H1 (cell line): Measurements from ENCODE around the gene COMP. TPM values are rescaled to one million over a fixed set of nuclear protein-coding genes. Genes with fewer than 3 reads are reported as not detected.

Source experiments
- CTCF ChIA-PET: fragments of 300-600 bp; sonication (Branson Sonifier 250); formaldehyde crosslinking; loops from one replicate; lab custom pipeline; 2021; ENCODE audit not compliant: partially characterized antibody; lab: Charles Lee
- POLR2A ChIA-PET: fragments of 300-600 bp; sonication (Branson Sonifier 250); formaldehyde crosslinking; loops from one replicate; lab custom pipeline; 2021; ENCODE audit warnings: inconsistent platforms; ENCODE audit not compliant: partially characterized antibody; lab: Charles Lee
- DNase-seq, 2 experiments: peaks; one replicate each; pipeline versions ENCODE4 v3.0.0 to v3.0.0-alpha.2; 2010 to 2022; ENCODE audit warnings: low spot score in 2 of 2, low read depth in 1 of 2, mixed read lengths in 1 of 2
- FAIRE-seq: peaks from 2 replicates; lab custom pipeline; 2011; peaks lifted over from hg19 to GRCh38; lab: Jason Lieb, UNC
- H2AFZ ChIP-seq: 2 replicates; pipeline ENCODE4 v1.8.1; 2012; ENCODE audit warnings: low read length, inconsistent platforms
- H2AK5ac ChIP-seq: 2 replicates; pipeline ENCODE4 v1.6.1; 2013; ENCODE audit warnings: low read depth, low read length
- H2BK120ac ChIP-seq: replicated peaks from 2 replicates; pipeline ENCODE3; 2013; ENCODE audit warnings: low read depth, low read length, inconsistent platforms
- H2BK12ac ChIP-seq: 2 replicates; pipeline ENCODE4 v1.6.1; 2013; ENCODE audit warnings: low read depth, low read length
- H2BK15ac ChIP-seq: 2 replicates; pipeline ENCODE4 v1.6.1; 2013; ENCODE audit warnings: low read length
- H2BK20ac ChIP-seq: 2 replicates; pipeline ENCODE4 v1.6.1; 2013; ENCODE audit warnings: low read length
- H2BK5ac ChIP-seq: 2 replicates; pipeline ENCODE4 v1.6.1; 2013; ENCODE audit warnings: low read depth, low read length
- H3K14ac ChIP-seq: 2 replicates; pipeline ENCODE4 v1.6.1; 2013; ENCODE audit warnings: inconsistent platforms; ENCODE audit not compliant: insufficient read length
- H3K18ac ChIP-seq: 2 replicates; pipeline ENCODE4 v1.6.1; 2013; ENCODE audit warnings: low read length; ENCODE audit errors: extremely low read depth
- H3K23ac ChIP-seq: 2 replicates; pipeline ENCODE4 v1.6.1; 2013; ENCODE audit warnings: inconsistent platforms; ENCODE audit not compliant: insufficient read length
- H3K23me2 ChIP-seq: 2 replicates; pipeline ENCODE4 v1.6.1; 2013; ENCODE audit warnings: low read depth, low read length
- H3K27ac ChIP-seq: 2 replicates; pipeline ENCODE4 v1.6.1; 2011; ENCODE audit warnings: low read depth, low read length, inconsistent platforms
- H3K27me3 ChIP-seq, 4 experiments: replicated peaks in 1 of 4; 1 replicate in 1 of 4; 2 replicates in 3 of 4; pipeline versions ENCODE4 v1.6.1 to v1.8.1; 2011 to 2013; ENCODE audit warnings: low read length in 3 of 4, mild to moderate bottlenecking in 3 of 4, inconsistent platforms in 2 of 4, mixed read lengths in 2 of 4, moderate library complexity in 1 of 4; ENCODE audit not compliant: control insufficient read depth in 3 of 4, insufficient read depth in 3 of 4; ENCODE audit errors: extremely low read depth in 1 of 4
- H3K36me3 ChIP-seq, 4 experiments: 2 replicates each; pipeline versions ENCODE4 v1.6.1 to v1.8.1; 2011 to 2013; ENCODE audit warnings: mild to moderate bottlenecking in 4 of 4, low read length in 3 of 4, moderate library complexity in 2 of 4, control low read depth in 1 of 4, inconsistent platforms in 1 of 4; ENCODE audit not compliant: insufficient read depth in 4 of 4, control insufficient read depth in 2 of 4
- H3K4ac ChIP-seq: replicated peaks from 2 replicates; pipeline ENCODE3; 2013; ENCODE audit warnings: low read length, low read depth, mixed read lengths, inconsistent platforms; ENCODE audit not compliant: insufficient read length
- H3K4me1 ChIP-seq, 4 experiments: replicated peaks in 1 of 4; 1 replicate in 1 of 4; 2 replicates in 3 of 4; pipeline versions ENCODE4 v1.6.1 to v1.8.1; 2011 to 2013; ENCODE audit warnings: low read length in 3 of 4, inconsistent platforms in 2 of 4, mixed read lengths in 1 of 4; ENCODE audit not compliant: insufficient read depth in 4 of 4, control insufficient read depth in 3 of 4
- H3K4me2 ChIP-seq, 2 experiments: 2 replicates each; pipeline versions ENCODE4 v1.6.1 to v1.8.1; 2011 to 2013; ENCODE audit warnings: low read depth in 2 of 2, low read length in 2 of 2, control low read depth in 1 of 2, inconsistent platforms in 1 of 2, mild to moderate bottlenecking in 1 of 2; ENCODE audit not compliant: insufficient read depth in 1 of 2
- H3K4me3 ChIP-seq, 4 experiments: fragments of 200-600, 300-600 bp in 1 of 4; sonication (generic), shearing (Covaris generic), sonication (Bioruptor Twin) in 1 of 4; 2 replicates each; pipeline versions ENCODE4 v1.5.1 to v1.8.1; 2011 to 2016; ENCODE audit warnings: low read length in 4 of 4, low read depth in 3 of 4, control low read depth in 2 of 4, inconsistent platforms in 2 of 4, mild to moderate bottlenecking in 2 of 4, mixed read lengths in 1 of 4, moderate library complexity in 1 of 4; ENCODE audit not compliant: insufficient read depth in 2 of 4; ENCODE audit errors: extremely low read depth in 1 of 4
- H3K56ac ChIP-seq: replicated peaks from 2 replicates; pipeline ENCODE3; 2013; ENCODE audit warnings: low read depth, mild to moderate bottlenecking, mixed read lengths, low read length, inconsistent platforms; ENCODE audit not compliant: insufficient read length
- H3K79me1 ChIP-seq: 2 replicates; pipeline ENCODE4 v1.6.1; 2013; ENCODE audit warnings: low read depth, low read length, control low read depth
- H3K79me2 ChIP-seq, 2 experiments: 2 replicates each; pipeline versions ENCODE4 v1.6.1 to v1.8.1; 2012 to 2013; ENCODE audit warnings: low read length in 2 of 2, mild to moderate bottlenecking in 2 of 2, inconsistent platforms in 1 of 2; ENCODE audit not compliant: insufficient read depth in 2 of 2, control insufficient read depth in 1 of 2
- H3K9ac ChIP-seq, 4 experiments: replicated peaks in 1 of 4; 1 replicate in 1 of 4; 2 replicates in 3 of 4; pipeline versions ENCODE4 v1.6.1 to v1.8.1; 2011 to 2013; ENCODE audit warnings: low read depth in 3 of 4, low read length in 3 of 4, control low read depth in 2 of 4, mild to moderate bottlenecking in 2 of 4, moderate library complexity in 2 of 4, inconsistent platforms in 1 of 4; ENCODE audit errors: extremely low read depth in 1 of 4
- H3K9me3 ChIP-seq, 2 experiments: 2 replicates each; pipeline versions ENCODE4 v1.6.1 to v1.8.1; 2012 to 2013; ENCODE audit warnings: mild to moderate bottlenecking in 2 of 2, moderate library complexity in 2 of 2, control low read depth in 1 of 2, inconsistent platforms in 1 of 2, low read depth in 1 of 2, low read length in 1 of 2, mixed read lengths in 1 of 2; ENCODE audit not compliant: insufficient read depth in 2 of 2
- H4K20me1 ChIP-seq, 2 experiments: replicated peaks in 1 of 2; 2 replicates each; pipeline versions ENCODE3 to v1.8.1; 2011 to 2013; ENCODE audit warnings: inconsistent platforms in 2 of 2, low read length in 2 of 2, mild to moderate bottlenecking in 1 of 2; ENCODE audit not compliant: insufficient read depth in 2 of 2, control insufficient read depth in 1 of 2
- H4K5ac ChIP-seq: 2 replicates; pipeline ENCODE4 v1.6.1; 2013; ENCODE audit warnings: low read length, low read depth, mixed read lengths, inconsistent platforms; ENCODE audit not compliant: insufficient read length
- H4K8ac ChIP-seq: 2 replicates; pipeline ENCODE4 v1.8.0; 2013; ENCODE audit warnings: mild to moderate bottlenecking, moderate library complexity, low read length, inconsistent platforms; ENCODE audit not compliant: insufficient read depth; ENCODE audit errors: extremely low read depth
- H4K91ac ChIP-seq: replicated peaks from 2 replicates; pipeline ENCODE3; 2013; ENCODE audit warnings: low read length, mixed read lengths, inconsistent platforms; ENCODE audit not compliant: insufficient read length
- ATF2 ChIP-seq: IDR thresholded peaks from 2 replicates; pipeline ENCODE4 v1.6.1; 2012; ENCODE audit warnings: low read length, inconsistent platforms
- CHD1 ChIP-seq: IDR thresholded peaks from 2 replicates; pipeline ENCODE4 v1.6.1; 2012; ENCODE audit warnings: low read depth, low read length, improper control_type of control experiment
- CHD2 ChIP-seq: IDR thresholded peaks from 2 replicates; pipeline ENCODE4 v1.6.1; 2012; ENCODE audit warnings: low read length, improper control_type of control experiment
- GABPA ChIP-seq: IDR thresholded peaks from 2 replicates; pipeline ENCODE4 v1.6.1; 2011; ENCODE audit warnings: mild to moderate bottlenecking, low read length, moderate library complexity, borderline replicate concordance; ENCODE audit not compliant: insufficient read depth
- HDAC2 ChIP-seq, 2 experiments: fragments of 300-600 bp in 1 of 2; sonication (generic) in 1 of 2; IDR thresholded peaks; 2 replicates each; pipeline ENCODE4 v1.6.1; 2011 to 2012; ENCODE audit warnings: low read depth in 2 of 2, low read length in 2 of 2, mild to moderate bottlenecking in 2 of 2, moderate library complexity in 2 of 2, borderline replicate concordance in 1 of 2, inconsistent platforms in 1 of 2
- KDM4A ChIP-seq: IDR thresholded peaks from one replicate; pipeline ENCODE4 v1.7.1; 2012; ENCODE audit warnings: low read depth, mild to moderate bottlenecking, moderate library complexity, low read length, inconsistent platforms; ENCODE audit not compliant: severe bottlenecking
- RAD21 ChIP-seq, 2 experiments: IDR thresholded peaks in 1 of 2; conservative IDR thresholded peaks in 1 of 2; 2 replicates each; pipeline ENCODE4 v1.6.1; 2011; ENCODE audit warnings: low read depth in 2 of 2, low read length in 2 of 2, improper control_type of control experiment in 1 of 2, inconsistent platforms in 1 of 2, mild to moderate bottlenecking in 1 of 2, moderate library complexity in 1 of 2
- RBBP5 ChIP-seq: IDR thresholded peaks from 2 replicates; pipeline ENCODE4 v1.7.1; 2012; ENCODE audit warnings: low read depth, mild to moderate bottlenecking, inconsistent platforms, low read length, moderate library complexity, borderline replicate concordance
- SIRT6 ChIP-seq: IDR thresholded peaks from one replicate; pipeline ENCODE4 v1.7.1; 2012; ENCODE audit warnings: low read length, inconsistent platforms
- SP1 ChIP-seq: IDR thresholded peaks from 2 replicates; pipeline ENCODE4 v1.6.1; 2011; ENCODE audit warnings: low read depth, low read length
- TAF7 ChIP-seq: optimal IDR thresholded peaks from 2 replicates; pipeline ENCODE3; 2011; ENCODE audit warnings: low read depth, mild to moderate bottlenecking, inconsistent platforms, low read length, moderate library complexity, borderline replicate concordance
- TBP ChIP-seq: IDR thresholded peaks from 2 replicates; pipeline ENCODE4 v1.6.1; 2011; ENCODE audit warnings: low read depth, low read length, improper control_type of control experiment
- WGBS, 2 experiments: shearing (Covaris generic) in 1 of 2; methylation state at CpG; one replicate each; pipeline versions ENCODE4 v1.1.6 to v1.1.7; 2013 to 2015; ENCODE audit warnings: low lambda C conversion rate in 2 of 2, mixed read lengths in 2 of 2, inconsistent platforms in 1 of 2, low coverage in 1 of 2, missing lambda C conversion rate in 1 of 2; ENCODE audit not compliant: insufficient replicate concordance in 2 of 2, insufficient coverage in 1 of 2, insufficient read length in 1 of 2; ENCODE audit errors: extremely low coverage in 1 of 2, missing lambda C conversion rate in 1 of 2; 5-methylcytosine and 5-hydroxymethylcytosine counted together
- polyA plus RNA-seq, 7 experiments: library from polyadenylated mRNA; depleted of rRNA in 3 of 7; stranded (reverse) in 5 of 7; unstranded in 2 of 7; fragments of >200 nt in 5 of 7; fragments of 200-250 nt in 2 of 7; gene quantifications; 1 replicate in 5 of 7; 2 replicates in 1 of 7; 4 replicates in 1 of 7; pipeline versions ENCODE4 v1.2.1 to v1.2.3, GENCODE V29; 2011 to 2013; ENCODE audit warnings: missing spikeins in 2 of 7, mixed read lengths in 2 of 7
- total RNA-seq: library from RNA; stranded (reverse); fragmentation: NEBNext Ultra II Directional; extraction: Animal tissue kit (Norgen Biotek cat#: 25700); gene quantifications from 2 replicates; pipeline ENCODE4 v1.2.1, GENCODE V29; 2021

The COMP gene
- total and polyA plus RNA-seq, 2 of the 8 experiments (the other 6 are each of a cell fraction or from before 2014, with no cell fraction given): 0.17 TPM

DNA sequence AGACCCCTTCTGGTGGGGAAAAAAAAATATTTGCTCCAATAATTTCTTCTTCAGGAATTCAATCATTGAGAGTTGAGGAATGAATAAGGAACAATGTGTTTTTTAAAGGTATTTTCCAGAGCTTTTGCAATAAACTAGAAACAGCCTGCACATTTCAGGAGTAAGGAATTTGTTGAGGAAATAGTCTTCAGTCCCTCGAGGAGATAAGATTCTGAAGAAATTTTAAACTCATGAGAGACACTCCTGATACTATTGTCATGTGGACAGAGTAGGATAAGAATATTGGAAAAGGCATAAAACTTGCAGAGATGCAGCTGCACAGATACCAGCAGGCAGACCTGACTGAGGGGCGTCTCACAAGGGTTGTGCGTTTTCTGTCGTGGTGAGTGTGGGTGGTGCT is 36.6 kb downstream of the COMP start:
- DNase-seq: no peak
- no peak overlapping the region for H2BK5ac ChIP-seq
- no peak overlapping the region for H3K18ac ChIP-seq
- H3K36me3 ChIP-seq: no peaks in the 10 kb centered on the region
- no peak overlapping the region for H3K4ac ChIP-seq
- no peak overlapping the region for H2AFZ ChIP-seq
- H4K5ac ChIP-seq: no peak overlapping the region
- no peak overlapping the region for H3K27ac ChIP-seq
- no peaks in the 10 kb centered on the region for H3K9me3 ChIP-seq
- no peak overlapping the region for H4K8ac ChIP-seq
- no peaks in the 10 kb centered on the region for H3K79me1 ChIP-seq
- no peak overlapping the region for H3K4me3 ChIP-seq
- no peak overlapping the region for H3K4me2 ChIP-seq
- peaks cover 1 to 3% of the 10 kb centered on the region in 2 experiments for H4K20me1 ChIP-seq
- ChIA-PET CTCF (interaction anchor here (0.6 to 1.0 kb wide), 2 partner anchors 13 to 62 kb away, joined by 3 read pairs; no protein-coding TSS in a partner anchor), POLR2A (no interaction called here)
- H4K91ac ChIP-seq: no peak overlapping the region
- H3K9ac ChIP-seq: no peak overlapping the region
- H3K27me3 ChIP-seq: peaks cover 0 to 3% (median 0%) of the 10 kb centered on the region in 4 experiments; a peak in 1 of 7 replicates
- FAIRE-seq: no peak
- no peaks in the 10 kb centered on the region for H3K79me2 ChIP-seq
- no peak overlapping the region for H2BK20ac ChIP-seq
- H3K23ac ChIP-seq: no peak overlapping the region
- 97% methylated on average over 4 of the region's 4 CpGs; no CpG with 5 or more reads in 1 of the 2 experiments for WGBS, 2 experiments
- H3K14ac ChIP-seq: no peak overlapping the region
- H2BK120ac ChIP-seq: no peak overlapping the region
- H2BK15ac ChIP-seq: no peak overlapping the region
- H2BK12ac ChIP-seq: no peak overlapping the region
- no peak overlapping the region for H2AK5ac ChIP-seq
- H3K56ac ChIP-seq: no peak overlapping the region
- peaks cover 0 to 9% (median 4%) of the 10 kb centered on the region in 4 experiments; a peak in 5 of 7 replicates for H3K4me1 ChIP-seq
- no peaks in the 10 kb centered on the region for H3K23me2 ChIP-seq
- no peak for TF ChIP-seq SIRT6
- TF ChIP-seq GABPA: no peak
- no peak for TF ChIP-seq KDM4A
- no peak for TF ChIP-seq RAD21 (IDR thresholded peaks at IDR 0.05 in 1 of 2, conservative IDR thresholded peaks at IDR 0.05 in 1 of 2; ENCODE audit: low read depth in 2 of 2, low read length in 2 of 2)
- no peak for TF ChIP-seq SP1
- no peak for TF ChIP-seq CHD2
- TF ChIP-seq CHD1: no peak
- TF ChIP-seq ATF2: no peak
- TF ChIP-seq HDAC2 (IDR thresholded peaks at IDR 0.05; ENCODE audit: borderline replicate concordance in 1 of 2, low read depth in 2 of 2, low read length in 2 of 2): no peak
- TF ChIP-seq TAF7: no peak
- TF ChIP-seq RBBP5: no peak
- TF ChIP-seq TBP: no peak
